Stimulated activated CD4-positive, alpha-beta T cell treated with anti-CD3 and anti-CD28 coated beads, Interleukin-12 subunit alpha, Interleukin-12 subunit beta, amount 100 ng/mL, for 24 hours (primary cell): Measurements from ENCODE around the gene SDS.

Source experiments
- DNase-seq, 2 experiments: peaks; one replicate each; pipeline ENCODE4 v3.0.0-alpha.2; 2020; ENCODE audit warnings: low read depth in 2 of 2

Gene SDS

GRCh38 chr12:113399490-113399889 is 4.2 kb downstream of the SDS start:
- DNase-seq, result no peak

GRCh38 chr12:113398346-113399290 is 5.1 kb downstream of the SDS start:
- no peak for DNase-seq

DNA sequence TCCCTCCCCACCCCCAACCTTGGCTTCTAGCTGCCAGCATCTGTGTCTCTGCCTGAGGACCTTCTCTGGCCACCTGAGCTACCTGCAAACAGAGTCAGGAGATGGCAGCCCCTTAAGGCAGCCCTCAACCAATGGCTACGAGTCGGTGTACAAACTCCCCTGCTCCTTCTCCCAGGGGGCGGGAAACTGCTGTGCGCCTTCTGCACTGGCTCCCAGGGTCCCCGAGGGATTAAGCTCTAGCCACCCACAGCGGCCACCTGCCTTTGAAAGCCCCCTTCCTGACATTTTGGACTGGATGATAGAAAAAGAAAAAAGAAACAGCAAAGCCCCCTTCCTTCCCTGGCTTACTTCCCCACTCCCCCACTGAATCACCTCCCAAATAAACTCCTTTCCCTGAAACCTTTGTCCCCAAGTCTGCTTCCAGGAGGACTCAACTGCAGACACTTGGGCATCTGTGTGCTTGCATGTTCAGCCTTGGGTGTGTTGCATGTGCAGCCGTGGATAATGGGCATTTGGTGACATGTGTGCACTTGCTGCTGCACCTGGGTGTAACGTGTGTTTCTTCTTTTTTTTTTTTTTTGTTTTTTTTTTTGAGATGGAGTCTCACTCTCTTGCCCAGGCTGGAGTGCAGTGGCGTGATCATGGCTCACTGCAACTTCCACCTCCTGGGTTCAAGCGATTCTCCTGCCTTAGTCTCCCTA is 6.0 kb downstream of the SDS start:
- DNase-seq, result no peak

DNA sequence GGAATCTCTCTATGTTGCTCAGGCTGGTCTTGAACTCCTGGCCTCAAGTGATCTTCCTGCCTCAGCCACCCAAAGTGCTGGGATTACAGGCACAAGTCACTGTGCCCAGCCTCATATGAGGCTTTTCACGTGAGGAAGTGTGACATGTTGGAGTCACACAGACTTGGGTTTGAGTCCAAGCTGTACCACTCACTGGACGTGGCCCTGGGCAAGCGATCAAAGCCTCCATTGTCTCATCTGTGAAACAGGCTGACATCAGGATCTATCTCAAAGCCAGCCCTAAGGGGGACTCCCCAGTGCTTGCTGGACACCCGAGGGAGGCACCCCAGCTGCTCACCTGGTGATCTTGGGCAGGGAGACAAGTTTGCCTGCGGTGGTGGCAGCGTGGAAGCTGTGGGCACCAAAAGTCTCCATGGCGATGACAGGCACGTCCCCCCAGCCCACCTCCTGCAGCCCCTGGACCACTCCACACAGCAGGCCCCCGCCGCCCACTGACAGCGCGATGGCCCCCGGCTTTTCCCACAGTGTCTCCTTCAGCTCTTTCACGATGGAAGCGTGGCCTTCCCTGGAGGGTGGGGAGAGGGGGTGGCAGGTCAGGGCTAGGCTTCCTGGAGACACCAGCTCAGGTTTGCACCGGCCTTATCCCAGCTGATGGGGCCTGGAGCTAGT is 6.7 kb downstream of the SDS start:
- no peak for DNase-seq

GRCh38 chr12:113396200-113396599 is 7.5 kb downstream of the SDS start:
- DNase-seq, result no peak

- no peak for DNase-seq
These were observed 8.6 kb downstream of the SDS start for GRCh38 chr12:113395119-113395518.

DNA sequence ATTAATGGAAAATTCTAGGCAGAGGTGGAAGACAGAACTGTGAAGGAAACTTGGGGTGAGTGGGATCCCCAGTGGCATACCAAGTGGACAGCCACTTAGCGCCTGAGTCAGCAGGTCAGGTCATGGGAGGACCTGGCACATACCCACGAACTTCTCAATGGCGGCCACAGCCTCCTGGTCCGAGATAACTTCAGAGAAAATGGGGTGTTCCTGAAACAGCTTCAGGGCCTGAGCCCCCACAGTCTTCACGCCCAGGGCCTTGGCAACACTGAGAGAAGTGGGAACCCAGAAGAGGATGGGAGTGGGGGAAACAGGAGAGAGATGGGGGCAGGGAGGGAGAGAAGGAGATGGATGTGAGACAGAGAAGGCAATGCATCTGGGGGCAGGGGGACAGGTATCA is 9.9 kb downstream of the SDS start:
- DNase-seq, result no peak

GRCh38 chr12:113392988-113393579 is 10.6 kb downstream of the SDS start:
- no peak for DNase-seq

GRCh38 chr12:113392520-113392919 is 11.2 kb downstream of the SDS start:
- DNase-seq, result no peak

- no peak for DNase-seq
These were observed 11.9 kb downstream of the SDS start for GRCh38 chr12:113391650-113392337.

- DNase-seq, result no peak
These were observed 12.5 kb downstream of the SDS start for GRCh38 chr12:113391145-113391544.

GRCh38 chr12:113390064-113391043 is 13.3 kb downstream of the SDS start:
- DNase-seq, result no peak

DNA sequence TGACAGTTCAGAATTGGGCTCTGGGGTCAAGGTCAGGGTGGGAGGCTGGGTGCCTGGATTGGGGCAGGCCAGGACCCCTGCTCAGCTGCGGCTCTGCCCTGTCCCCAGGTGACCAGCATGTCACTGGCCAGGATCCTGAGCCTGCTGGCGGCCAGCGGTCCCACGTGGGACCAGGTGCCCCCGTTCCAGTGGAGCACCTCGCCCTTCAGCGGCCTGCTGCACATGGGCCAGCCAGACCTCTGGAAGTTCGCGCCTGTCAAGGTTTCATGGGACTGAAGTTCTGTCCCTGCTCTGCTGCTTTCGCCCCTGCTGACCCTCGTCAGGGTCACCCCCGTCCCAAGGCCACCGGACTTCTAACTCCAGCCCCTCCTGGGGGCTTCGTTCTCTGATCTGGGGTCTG is 15.3 kb downstream of the SDS start:
- DNase-seq, result no peak

GRCh38 chr12:113387631-113388030 is 16.1 kb downstream of the SDS start:
- no peak for DNase-seq

DNA sequence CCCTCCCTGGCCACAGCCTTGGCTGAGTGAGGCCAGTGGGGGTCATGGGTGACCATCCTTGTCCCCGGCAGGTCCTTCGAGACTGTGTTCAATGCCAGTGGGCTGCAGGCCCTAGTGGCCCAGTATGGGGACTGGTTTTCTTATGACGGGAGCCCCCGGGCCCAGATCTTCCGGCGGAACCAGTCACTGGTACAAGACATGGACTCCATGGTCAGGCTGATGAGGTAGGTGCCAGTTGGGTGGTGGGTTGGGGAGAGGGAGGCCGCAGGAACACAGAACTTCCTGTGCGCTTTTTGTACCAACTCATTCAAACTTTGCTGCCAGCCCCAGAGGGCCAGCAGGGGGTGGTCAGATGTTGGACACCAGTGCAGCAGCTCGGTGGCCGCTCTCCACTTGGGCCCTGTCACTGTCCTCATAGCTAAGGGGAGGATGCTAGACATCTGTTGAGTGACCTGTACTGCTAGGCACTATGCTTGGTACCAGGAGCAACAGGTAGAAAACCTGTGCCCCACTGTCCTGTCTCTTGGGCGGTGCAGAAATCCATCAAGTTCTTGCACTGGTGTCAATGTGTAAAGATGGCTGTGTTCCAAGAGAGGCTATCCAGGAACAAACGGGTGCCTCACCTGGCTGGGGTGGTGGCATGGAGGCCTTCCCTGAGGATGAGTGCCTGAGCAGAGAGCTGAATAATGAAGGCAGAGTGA is 16.7 kb downstream of the SDS start:
- DNase-seq, result no peak

DNA sequence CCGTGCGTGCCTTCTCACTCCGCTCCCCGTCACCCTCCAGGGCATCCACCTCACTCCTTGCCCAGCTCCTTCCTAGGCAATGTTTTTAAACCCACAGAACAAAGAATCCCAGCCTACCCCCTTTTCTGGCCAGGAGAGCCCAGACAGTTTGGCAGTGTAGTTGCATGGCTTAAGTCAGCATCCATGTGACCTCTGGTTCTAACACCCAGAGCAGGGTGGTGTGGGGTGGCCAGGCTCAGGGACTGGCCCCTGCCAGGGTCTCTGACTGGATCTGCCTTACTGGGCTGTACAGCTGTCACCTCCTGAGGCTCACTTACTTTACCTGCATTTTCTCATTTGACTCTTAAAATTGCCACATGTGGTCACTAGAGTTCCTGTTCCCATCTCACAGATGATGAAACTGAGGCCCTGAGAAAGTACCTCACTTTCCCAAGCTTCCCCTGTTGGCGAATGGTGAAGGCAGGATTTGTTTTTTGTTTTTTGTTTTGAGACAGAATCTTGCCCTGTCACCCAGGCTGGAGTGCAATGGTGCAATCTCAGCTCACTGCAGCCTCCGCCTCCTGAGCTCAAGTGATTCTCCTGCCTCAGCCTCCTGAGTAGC is 18.3 kb downstream of the SDS start:
- no peak for DNase-seq

- no peak for DNase-seq
These were observed 18.9 kb downstream of the SDS start for GRCh38 chr12:113384778-113385177.

- DNase-seq, result no peak
These were observed 21.5 kb downstream of the SDS start for GRCh38 chr12:113382206-113382605.

GRCh38 chr12:113381220-113381619 is 22.5 kb downstream of the SDS start:
- no peak for DNase-seq
